ENCODE data around the gene ARHGAP15. TPM values are rescaled to one million over a fixed set of nuclear protein-coding genes. Genes with fewer than 3 reads are reported as not detected.

Gene ARHGAP15
- total and polyA plus RNA-seq, 2 experiments from 2014 or later: 0.26 TPM; not detected in 1

DNA sequence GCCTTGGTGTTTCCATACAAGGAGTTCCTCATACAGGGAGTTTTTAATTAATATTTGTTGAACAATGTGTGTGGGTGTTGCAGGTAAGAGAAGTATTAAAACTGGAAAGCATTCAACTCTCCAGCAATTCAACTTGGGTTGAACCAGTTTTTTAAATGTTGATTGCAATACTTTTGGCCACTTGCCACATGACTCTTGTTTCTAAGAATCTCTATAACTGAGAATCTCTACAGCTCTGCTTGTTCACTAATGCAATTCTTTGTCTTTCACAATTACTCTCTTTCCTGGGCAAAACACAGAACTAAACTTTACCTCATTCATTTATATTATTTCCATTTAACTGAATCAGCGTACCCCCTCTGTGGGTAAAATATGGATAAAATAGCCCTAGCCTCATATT, 429.4 kb downstream of the ARHGAP15 start:
- Histone ChIP-seq H3K4me2 (no peak overlapping the region), H4K20me1 (replicated peaks; ENCODE audit: insufficient read depth) (no peaks in the 10 kb centered on the region), H3K4me1 (ENCODE audit: insufficient read depth) (no peaks in the 10 kb centered on the region), H3K9me2 (ENCODE audit: insufficient read depth) (no peaks in the 10 kb centered on the region), H3F3A (replicated peaks; ENCODE audit: low read depth) (no peaks in the 10 kb centered on the region), H2AFZ (no peak overlapping the region), H3K79me2 (replicated peaks; ENCODE audit: insufficient read depth) (no peaks in the 10 kb centered on the region), H3K27me3 (ENCODE audit: insufficient read depth) (no peaks in the 10 kb centered on the region), H3K27ac (ENCODE audit: low read depth) (no peak overlapping the region), H3K4me3 (no peak overlapping the region), H3K36me3 (ENCODE audit: insufficient read depth) (no peaks in the 10 kb centered on the region)
- DNase-seq (ENCODE audit: low spot score): no peak
- Mint-ChIP-seq H3K9me3 (peaks cover 5% of the 10 kb centered on the region; the same call in 2 of the 3 replicates), H3K36me3 (ENCODE audit: low read depth) (no peaks in the 10 kb centered on the region), H3K27me3 (ENCODE audit: insufficient read depth, low read depth, poor library complexity) (no peaks in the 10 kb centered on the region), H3K4me3 (no peak overlapping the region), H3K27ac (no peak overlapping the region), H3K4me1 (no peaks in the 10 kb centered on the region)
- ATAC-seq: no peak
- TF ChIP-seq EZH2phosphoT487 (IDR thresholded peaks at IDR 0.05; ENCODE audit: unreplicated experiment): no peak
- no peak for TF ChIP-seq POLR2AphosphoS5 (IDR thresholded peaks at IDR 0.05; ENCODE audit: low read depth)
- no peak for TF ChIP-seq ZNF331 (CRISPR knock-in tag; IDR thresholded peaks at IDR 0.05; ENCODE audit: low read depth)
- no peak for TF ChIP-seq JUNB (IDR thresholded peaks at IDR 0.05; ENCODE audit: unreplicated experiment)
- TF ChIP-seq EZH2 (IDR thresholded peaks at IDR 0.05; ENCODE audit: low read depth, unreplicated experiment): no peak
- no peak for TF ChIP-seq STAT1 (IDR thresholded peaks at IDR 0.05; ENCODE audit: unreplicated experiment)
- TF ChIP-seq ZNF114 (CRISPR knock-in tag; IDR thresholded peaks at IDR 0.05): no peak
- TF ChIP-seq, protein P1, sequence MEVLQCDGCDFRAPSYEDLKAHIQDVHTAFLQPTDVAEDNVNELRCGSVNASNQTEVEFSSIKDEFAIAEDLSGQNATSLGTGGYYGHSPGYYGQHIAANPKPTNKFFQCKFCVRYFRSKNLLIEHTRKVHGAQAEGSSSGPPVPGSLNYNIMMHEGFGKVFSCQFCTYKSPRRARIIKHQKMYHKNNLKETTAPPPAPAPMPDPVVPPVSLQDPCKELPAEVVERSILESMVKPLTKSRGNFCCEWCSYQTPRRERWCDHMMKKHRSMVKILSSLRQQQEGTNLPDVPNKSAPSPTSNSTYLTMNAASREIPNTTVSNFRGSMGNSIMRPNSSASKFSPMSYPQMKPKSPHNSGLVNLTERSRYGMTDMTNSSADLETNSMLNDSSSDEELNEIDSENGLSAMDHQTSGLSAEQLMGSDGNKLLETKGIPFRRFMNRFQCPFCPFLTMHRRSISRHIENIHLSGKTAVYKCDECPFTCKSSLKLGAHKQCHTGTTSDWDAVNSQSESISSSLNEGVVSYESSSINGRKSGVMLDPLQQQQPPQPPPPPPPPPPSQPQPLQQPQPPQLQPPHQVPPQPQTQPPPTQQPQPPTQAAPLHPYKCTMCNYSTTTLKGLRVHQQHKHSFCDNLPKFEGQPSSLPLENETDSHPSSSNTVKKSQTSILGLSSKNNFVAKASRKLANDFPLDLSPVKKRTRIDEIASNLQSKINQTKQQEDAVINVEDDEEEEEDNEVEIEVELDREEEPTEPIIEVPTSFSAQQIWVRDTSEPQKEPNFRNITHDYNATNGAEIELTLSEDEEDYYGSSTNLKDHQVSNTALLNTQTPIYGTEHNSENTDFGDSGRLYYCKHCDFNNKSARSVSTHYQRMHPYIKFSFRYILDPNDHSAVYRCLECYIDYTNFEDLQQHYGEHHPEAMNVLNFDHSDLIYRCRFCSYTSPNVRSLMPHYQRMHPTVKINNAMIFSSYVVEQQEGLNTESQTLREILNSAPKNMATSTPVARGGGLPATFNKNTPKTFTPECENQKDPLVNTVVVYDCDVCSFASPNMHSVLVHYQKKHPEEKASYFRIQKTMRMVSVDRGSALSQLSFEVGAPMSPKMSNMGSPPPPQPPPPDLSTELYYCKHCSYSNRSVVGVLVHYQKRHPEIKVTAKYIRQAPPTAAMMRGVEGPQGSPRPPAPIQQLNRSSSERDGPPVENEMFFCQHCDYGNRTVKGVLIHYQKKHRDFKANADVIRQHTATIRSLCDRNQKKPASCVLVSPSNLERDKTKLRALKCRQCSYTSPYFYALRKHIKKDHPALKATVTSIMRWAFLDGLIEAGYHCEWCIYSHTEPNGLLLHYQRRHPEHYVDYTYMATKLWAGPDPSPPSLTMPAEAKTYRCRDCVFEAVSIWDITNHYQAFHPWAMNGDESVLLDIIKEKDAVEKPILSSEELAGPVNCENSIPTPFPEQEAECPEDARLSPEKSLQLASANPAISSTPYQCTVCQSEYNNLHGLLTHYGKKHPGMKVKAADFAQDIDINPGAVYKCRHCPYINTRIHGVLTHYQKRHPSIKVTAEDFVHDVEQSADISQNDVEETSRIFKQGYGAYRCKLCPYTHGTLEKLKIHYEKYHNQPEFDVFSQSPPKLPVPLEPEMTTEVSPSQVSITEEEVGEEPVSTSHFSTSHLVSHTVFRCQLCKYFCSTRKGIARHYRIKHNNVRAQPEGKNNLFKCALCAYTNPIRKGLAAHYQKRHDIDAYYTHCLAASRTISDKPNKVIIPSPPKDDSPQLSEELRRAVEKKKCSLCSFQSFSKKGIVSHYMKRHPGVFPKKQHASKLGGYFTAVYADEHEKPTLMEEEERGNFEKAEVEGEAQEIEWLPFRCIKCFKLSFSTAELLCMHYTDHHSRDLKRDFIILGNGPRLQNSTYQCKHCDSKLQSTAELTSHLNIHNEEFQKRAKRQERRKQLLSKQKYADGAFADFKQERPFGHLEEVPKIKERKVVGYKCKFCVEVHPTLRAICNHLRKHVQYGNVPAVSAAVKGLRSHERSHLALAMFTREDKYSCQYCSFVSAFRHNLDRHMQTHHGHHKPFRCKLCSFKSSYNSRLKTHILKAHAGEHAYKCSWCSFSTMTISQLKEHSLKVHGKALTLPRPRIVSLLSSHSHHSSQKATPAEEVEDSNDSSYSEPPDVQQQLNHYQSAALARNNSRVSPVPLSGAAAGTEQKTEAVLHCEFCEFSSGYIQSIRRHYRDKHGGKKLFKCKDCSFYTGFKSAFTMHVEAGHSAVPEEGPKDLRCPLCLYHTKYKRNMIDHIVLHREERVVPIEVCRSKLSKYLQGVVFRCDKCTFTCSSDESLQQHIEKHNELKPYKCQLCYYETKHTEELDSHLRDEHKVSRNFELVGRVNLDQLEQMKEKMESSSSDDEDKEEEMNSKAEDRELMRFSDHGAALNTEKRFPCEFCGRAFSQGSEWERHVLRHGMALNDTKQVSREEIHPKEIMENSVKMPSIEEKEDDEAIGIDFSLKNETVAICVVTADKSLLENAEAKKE (CRISPR knock-in tag; IDR thresholded peaks at IDR 0.05): no peak
- no peak for TF ChIP-seq CTCF (conservative IDR thresholded peaks at IDR 0.05; ENCODE audit: low read depth in 2 of 2)
- TF ChIP-seq NANOG (IDR thresholded peaks at IDR 0.05; ENCODE audit: borderline replicate concordance): no peak
- TF ChIP-seq CREB1 (CRISPR knock-in tag; IDR thresholded peaks at IDR 0.05; ENCODE audit: low read depth): no peak
- TF ChIP-seq REST (IDR thresholded peaks at IDR 0.05; ENCODE audit: unreplicated experiment): no peak
- TF ChIP-seq, protein P2, sequence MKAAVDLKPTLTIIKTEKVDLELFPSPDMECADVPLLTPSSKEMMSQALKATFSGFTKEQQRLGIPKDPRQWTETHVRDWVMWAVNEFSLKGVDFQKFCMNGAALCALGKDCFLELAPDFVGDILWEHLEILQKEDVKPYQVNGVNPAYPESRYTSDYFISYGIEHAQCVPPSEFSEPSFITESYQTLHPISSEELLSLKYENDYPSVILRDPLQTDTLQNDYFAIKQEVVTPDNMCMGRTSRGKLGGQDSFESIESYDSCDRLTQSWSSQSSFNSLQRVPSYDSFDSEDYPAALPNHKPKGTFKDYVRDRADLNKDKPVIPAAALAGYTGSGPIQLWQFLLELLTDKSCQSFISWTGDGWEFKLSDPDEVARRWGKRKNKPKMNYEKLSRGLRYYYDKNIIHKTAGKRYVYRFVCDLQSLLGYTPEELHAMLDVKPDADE (IDR thresholded peaks at IDR 0.05): no peak

All from GM23338 (cell line).